H4 (cell line): Measurements from ENCODE around the gene STIL. TPM values are rescaled to one million over a fixed set of nuclear protein-coding genes. Genes with fewer than 3 reads are reported as not detected.
A peak's percentile ranks its signal among the peaks of the same experiment; 100 is the strongest.
"Not testable (repeated sequence)": the region's sequence is repeated elsewhere in the genome, so short reads cannot be mapped to it uniquely, and the experiment has no call there.

ENCODE experiments used
- DNase-seq: peaks from one replicate; pipeline ENCODE4 v3.0.0-alpha.2; 2015; ENCODE audit warnings: low spot score
- total RNA-seq: library from RNA; depleted of rRNA; stranded (reverse); fragments of >200 nt; shearing (Covaris generic); gene quantifications from 2 replicates; pipeline ENCODE4 v1.2.3, GENCODE V29; 2014; rRNA removed

Gene STIL
- total RNA-seq: 34.3 and 44.2 TPM in 2 replicates

DNA sequence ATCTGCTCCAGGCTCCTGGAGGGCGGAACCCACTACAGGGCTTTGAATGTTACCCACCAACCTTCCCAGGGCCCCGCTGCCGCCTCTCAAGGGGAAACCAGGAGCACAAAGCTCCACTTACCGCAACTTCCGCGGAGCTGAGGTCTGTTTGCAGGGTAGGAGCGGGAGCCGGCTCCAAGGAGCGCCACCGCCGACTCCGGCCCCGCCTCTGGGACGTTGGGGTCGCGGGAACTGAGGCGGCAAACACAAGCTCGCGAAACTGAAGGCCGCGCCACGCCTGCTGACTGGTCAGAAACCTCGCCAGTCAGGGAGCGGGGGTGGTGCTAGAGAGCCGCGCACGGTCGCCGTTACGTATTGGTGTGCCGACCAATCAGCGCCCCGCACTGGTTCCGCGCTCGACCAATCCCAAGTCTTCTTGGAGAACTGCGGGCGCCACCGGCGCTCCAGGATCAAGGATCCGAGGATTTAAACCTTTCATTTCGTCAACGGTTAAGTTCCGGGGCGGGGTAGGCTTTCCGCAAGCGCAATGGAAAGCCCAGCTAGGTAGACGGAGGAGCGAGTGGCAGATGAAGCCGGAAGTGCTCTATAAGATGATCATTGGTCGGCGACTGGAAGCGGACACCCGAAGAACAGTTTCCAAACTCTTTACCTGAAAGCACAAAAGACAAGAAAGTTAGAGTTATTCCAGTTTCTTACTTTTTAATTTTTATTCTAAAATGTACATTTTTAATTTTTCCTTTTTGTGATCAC is at the start of gene STIL:
Gene STIL (minus strand): TSS at position 233 of the 750 bp plus-strand sequence. CDS start 3,828 bp downstream, outside the sequence.
- peak; percentile 99 for DNase-seq

DNA sequence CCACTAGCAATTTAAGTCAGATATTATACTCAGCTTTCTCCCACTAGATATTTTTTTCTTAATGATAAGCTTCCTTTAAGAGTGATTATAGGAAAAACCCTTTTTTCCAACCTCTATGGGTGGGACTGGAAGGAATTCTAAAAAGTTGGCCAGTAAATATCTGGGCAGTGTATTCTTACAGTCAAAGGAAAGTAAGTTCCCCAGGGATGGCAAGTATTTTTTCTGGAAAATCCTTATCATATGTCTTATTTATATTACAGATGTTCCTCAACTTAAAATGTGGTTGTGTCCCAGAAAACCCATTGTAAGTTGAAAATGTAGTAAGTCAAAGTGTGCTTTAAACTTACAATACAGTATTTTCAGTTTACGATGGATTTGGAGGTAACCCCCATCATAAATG is 48.9 kb upstream of the STIL start:
- DNase-seq: no peak

- DNase-seq: no peak
These were observed 47.4 kb upstream of the STIL start for GRCh38 chr1:47361380-47361779.

DNA sequence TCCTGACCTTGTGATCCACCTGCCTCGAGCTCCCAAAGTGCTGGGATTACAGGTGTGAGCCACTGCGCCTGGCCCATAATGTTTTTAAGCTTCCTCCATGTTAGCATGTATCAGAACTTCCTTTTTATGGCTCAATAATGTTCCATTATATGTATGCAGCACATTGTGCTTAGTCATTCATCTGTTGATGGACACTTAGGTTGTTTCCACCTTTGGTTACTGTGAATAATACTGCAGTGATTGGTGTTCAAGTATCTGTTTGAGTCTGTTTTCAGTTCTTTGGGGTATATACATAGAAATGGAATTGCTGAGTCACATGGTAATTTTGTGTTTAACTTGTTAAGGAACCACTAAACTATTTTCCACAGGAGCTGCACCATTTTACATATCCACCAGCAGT is 37.4 kb upstream of the STIL start:
- DNase-seq: peak; percentile 20

DNA sequence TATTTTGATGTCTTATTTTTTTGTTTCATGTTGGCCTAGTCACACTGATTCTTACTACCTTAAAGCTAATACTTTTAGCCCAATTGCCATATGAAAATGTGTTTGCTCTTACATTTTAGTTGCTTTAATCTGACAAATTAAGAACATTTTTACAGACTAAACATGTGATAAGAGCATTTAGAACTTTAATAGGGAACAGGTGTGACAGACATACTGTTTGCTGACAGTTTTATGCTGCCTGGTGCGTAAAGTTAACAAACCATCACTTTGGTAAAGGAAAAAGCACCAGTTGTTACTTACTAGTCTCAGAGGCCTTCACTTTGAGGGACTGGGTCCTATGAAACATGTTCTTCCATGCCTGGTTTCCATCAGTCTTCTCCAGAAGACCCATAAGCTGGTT is 34.3 kb upstream of the STIL start:
- no peak for DNase-seq

- no peak for DNase-seq
These were observed 33.8 kb upstream of the STIL start for GRCh38 chr1:47347735-47348134.

GRCh38 chr1:47346979-47347378 is 33.0 kb upstream of the STIL start:
- DNase-seq: not testable (repeated sequence)

GRCh38 chr1:47340227-47340626 is 26.3 kb upstream of the STIL start:
- no peak for DNase-seq

- no peak for DNase-seq
These were observed 24.5 kb upstream of the STIL start for GRCh38 chr1:47338249-47339077.

DNA sequence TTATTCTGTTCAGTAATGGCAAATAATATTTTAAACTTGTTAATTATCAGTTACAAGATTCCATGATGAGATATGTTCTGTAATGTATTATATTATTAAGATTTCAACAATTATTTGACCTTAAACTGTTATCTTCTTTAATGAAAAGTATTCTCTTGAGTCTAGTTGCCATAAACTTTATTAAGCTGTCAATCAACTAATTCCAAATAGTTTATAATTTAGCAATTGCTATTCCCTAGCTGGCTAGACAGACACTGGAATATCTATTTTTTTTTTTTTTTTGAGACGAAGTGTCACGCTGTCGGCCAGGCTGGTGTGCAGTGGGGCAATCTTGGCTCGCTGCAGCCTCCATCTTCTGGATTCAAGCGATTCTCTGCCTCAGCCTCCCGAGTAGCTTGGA is 23.4 kb upstream of the STIL start:
- DNase-seq: no peak

GRCh38 chr1:47334765-47335435 is 21.0 kb upstream of the STIL start:
- DNase-seq: no peak

- peak; percentile 54 for DNase-seq
These were observed 20.2 kb upstream of the STIL start for GRCh38 chr1:47333922-47334764.

DNA sequence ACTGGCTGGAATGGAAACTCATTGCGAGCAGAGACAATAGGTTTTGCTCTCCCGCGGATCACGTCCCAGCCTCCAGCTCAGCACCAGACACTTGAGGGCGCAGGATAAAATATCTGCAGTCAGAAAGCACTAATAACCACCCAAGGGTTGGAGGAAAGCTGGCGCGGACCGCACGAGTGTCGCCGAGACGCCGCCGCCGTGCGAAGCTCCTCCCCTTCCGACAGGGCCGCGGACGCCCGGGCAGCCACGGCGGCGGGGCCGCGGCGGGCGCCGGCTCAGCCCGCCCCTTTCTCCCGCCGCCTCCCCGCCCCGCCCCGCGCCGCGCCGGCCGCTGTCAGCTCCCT is 19.6 kb upstream of the STIL start, which contains the start of gene CMPK1:
Gene CMPK1 (plus strand): TSS at position 213 of the 344 bp plus-strand sequence. CDS start 156 bp downstream, outside the sequence.
- DNase-seq: peak; percentile 82

GRCh38 chr1:47332779-47333577 is 19.0 kb upstream of the STIL start:
- no peak for DNase-seq

- DNase-seq: no peak
These were observed 17.9 kb upstream of the STIL start for GRCh38 chr1:47331875-47332274.

DNA sequence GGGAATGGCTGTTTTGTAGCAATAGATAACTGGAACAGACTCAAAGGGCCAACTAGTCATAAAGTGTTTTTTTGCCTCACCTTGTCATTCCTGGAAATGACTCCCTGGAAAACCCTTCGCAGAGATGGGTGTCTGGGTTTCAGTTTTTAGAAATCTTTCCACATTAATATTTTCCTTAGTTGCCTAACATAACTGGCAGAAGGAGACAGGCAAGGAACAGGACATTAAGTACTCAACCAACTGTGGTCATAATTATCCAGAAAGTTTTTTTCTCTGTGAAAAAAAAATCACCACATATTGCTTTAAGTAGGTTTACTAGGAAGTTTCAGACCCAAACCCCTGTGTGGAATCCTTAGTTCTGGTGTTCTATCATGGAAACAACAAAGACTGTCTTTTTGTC is 16.3 kb upstream of the STIL start:
- DNase-seq: no peak

GRCh38 chr1:47328992-47329391 is 15.0 kb upstream of the STIL start:
- no peak for DNase-seq

GRCh38 chr1:47326271-47326670 is 12.3 kb upstream of the STIL start:
- DNase-seq: no peak

DNA sequence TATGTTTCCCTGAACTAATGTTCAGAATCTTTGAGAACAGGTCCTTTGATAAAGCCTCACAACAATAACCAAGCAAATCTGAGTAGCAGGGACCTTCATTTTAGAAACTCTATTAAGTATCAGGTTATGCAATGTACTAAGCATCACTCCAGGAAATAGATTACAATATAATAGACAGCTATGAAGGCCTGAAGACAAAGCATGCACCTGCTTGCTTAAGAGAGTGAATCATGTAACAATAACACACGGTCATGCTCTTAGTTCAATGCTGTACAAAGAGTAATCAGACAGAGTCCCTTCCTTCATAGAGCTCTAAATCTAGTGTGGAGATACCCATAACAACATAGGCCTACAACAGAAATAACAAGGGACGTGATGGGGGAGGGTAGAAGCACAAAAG is 11.6 kb upstream of the STIL start:
- DNase-seq: no peak

GRCh38 chr1:47324682-47325081 is 10.7 kb upstream of the STIL start:
- no peak for DNase-seq

DNA sequence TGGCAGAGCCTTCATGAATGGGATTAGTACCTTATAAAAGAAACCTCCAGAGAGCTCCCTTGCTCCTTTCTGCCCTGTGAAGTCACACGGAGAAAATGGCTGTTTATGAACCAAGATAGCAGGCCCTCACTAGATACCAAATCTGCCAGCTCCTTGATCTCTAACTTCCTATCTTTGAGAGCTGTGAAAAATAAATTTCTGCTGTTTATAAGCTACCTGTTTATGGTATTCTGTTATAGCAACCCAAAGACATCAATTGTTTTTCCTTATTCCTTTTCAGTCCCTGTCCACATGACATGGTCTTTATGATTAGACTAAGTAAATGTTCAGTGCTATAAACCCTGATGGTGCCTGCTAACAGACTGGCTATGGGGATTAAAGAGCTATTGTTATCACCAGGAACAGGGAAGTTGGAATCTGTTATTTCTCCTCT is 9.7 kb upstream of the STIL start:
- DNase-seq: no peak
